Measurements from ENCODE around the gene HEPH. TPM values are rescaled to one million over a fixed set of nuclear protein-coding genes. Genes with fewer than 3 reads are reported as not detected.
"Not testable (repeated sequence)": the region's sequence is repeated elsewhere in the genome, so short reads cannot be mapped to it uniquely, and the experiment has no call there.

HEPH gene
- total and polyA plus RNA-seq, 5 donors from 2014 or later: not detected

DNA sequence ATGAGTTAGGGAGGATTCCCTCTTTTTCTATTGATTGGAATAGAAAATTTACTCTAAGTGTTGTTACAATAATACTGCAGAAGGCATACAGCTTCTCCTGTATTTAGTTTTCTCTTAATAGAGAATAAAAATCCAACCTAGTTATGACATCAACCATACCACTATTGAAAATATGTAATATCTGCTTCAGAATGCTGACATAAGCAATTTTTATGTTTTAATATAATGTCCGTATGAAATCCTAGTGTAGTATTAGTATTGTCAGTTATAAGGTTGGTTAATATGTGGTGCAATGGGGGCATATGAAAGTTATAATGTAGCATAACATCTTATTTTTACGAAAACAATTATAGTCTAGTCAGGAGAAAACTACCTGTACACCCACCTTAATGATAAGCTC, 68.2 kb downstream of the HEPH start:
- Histone ChIP-seq H3K27me3 (ENCODE audit: control insufficient read depth, insufficient read depth, low read length) (no peaks in the 10 kb centered on the region), H3K27ac (ENCODE audit: insufficient read depth, low read length, poor library complexity, severe bottlenecking) (no peak overlapping the region), H3K4me1 (ENCODE audit: control insufficient read depth, insufficient read depth, low read length, poor library complexity, severe bottlenecking) (no peaks in the 10 kb centered on the region), H3K9me3 (ENCODE audit: control insufficient read depth in 2 of 2, low read length in 2 of 2) (no peaks in the 10 kb centered on the region), H3K36me3 (ENCODE audit: control insufficient read depth, insufficient read depth, low read length) (no peaks in the 10 kb centered on the region), H3K4me3 (ENCODE audit: low read depth, low read length) (no peak overlapping the region)
- no peaks in the 10 kb centered on the region for H3K36me3 Mint-ChIP-seq
- ATAC-seq (ENCODE audit: low read depth in 2 of 2) (no peak), DNase-seq (no peak)
- H3K27ac Mint-ChIP-seq: no peak overlapping the region
- no peaks in the 10 kb centered on the region for H3K4me1 Mint-ChIP-seq
- no peaks in the 10 kb centered on the region for H3K27me3 Mint-ChIP-seq
- no peak overlapping the region for H3K4me3 Mint-ChIP-seq
- H3K9me3 Mint-ChIP-seq: peaks cover 0 to 6% (median 0%) of the 10 kb centered on the region in 7 donors

- H3K27me3 Mint-ChIP-seq: no peaks in the 10 kb centered on the region
- no peak overlapping the region for H3K4me3 Mint-ChIP-seq
- H3K9me3 Mint-ChIP-seq: peaks cover 0 to 3% (median 0%) of the 10 kb centered on the region in 7 donors
Observed at GRCh38 chrX:66233209-66233608, 69.2 kb downstream of the HEPH start.

GRCh38 chrX:66233904-66234303, 69.9 kb downstream of the HEPH start:
- H3K4me3 ChIP-seq (ENCODE audit: low read depth, low read length); ATAC-seq (ENCODE audit: low read depth in 2 of 2); H3K4me1 ChIP-seq (ENCODE audit: control insufficient read depth, insufficient read depth, low read length, poor library complexity, severe bottlenecking); H3K9me3 Mint-ChIP-seq; H3K36me3 Mint-ChIP-seq; H3K9me3 ChIP-seq (ENCODE audit: control insufficient read depth in 2 of 2, low read length in 2 of 2); H3K27ac ChIP-seq (ENCODE audit: insufficient read depth, low read length, poor library complexity, severe bottlenecking); H3K36me3 ChIP-seq (ENCODE audit: control insufficient read depth, insufficient read depth, low read length); H3K4me1 Mint-ChIP-seq; H3K27me3 Mint-ChIP-seq; H3K4me3 Mint-ChIP-seq; H3K27ac Mint-ChIP-seq; DNase-seq; H3K27me3 ChIP-seq (ENCODE audit: control insufficient read depth, insufficient read depth, low read length): not testable (repeated sequence)

More at GRCh38 chrX:66233209-66233608, 69.2 kb downstream of the HEPH start:
- Histone ChIP-seq H3K36me3 (ENCODE audit: control insufficient read depth, insufficient read depth, low read length) (no peaks in the 10 kb centered on the region), H3K4me1 (ENCODE audit: control insufficient read depth, insufficient read depth, low read length, poor library complexity, severe bottlenecking) (no peaks in the 10 kb centered on the region), H3K9me3 (ENCODE audit: control insufficient read depth in 2 of 2, low read length in 2 of 2) (no peaks in the 10 kb centered on the region), H3K27me3 (ENCODE audit: control insufficient read depth, insufficient read depth, low read length) (no peaks in the 10 kb centered on the region), H3K4me3 (ENCODE audit: low read depth, low read length) (no peak overlapping the region), H3K27ac (ENCODE audit: insufficient read depth, low read length, poor library complexity, severe bottlenecking) (no peak overlapping the region)
- no peak for ATAC-seq (ENCODE audit: low read depth in 2 of 2)
- no peak for DNase-seq
- Mint-ChIP-seq H3K36me3 (no peaks in the 10 kb centered on the region), H3K27ac (no peak overlapping the region), H3K4me1 (no peaks in the 10 kb centered on the region)

- Mint-ChIP-seq H3K4me3 (no peak overlapping the region), H3K27me3 (peaks cover 14% of the 10 kb centered on the region), H3K4me1 (no peaks in the 10 kb centered on the region), H3K9me3 (peaks cover 0 to 11% (median 3%) of the 10 kb centered on the region in 7 donors), H3K27ac (no peak overlapping the region), H3K36me3 (no peaks in the 10 kb centered on the region)
- ATAC-seq (ENCODE audit: low read depth in 2 of 2) (no peak), DNase-seq (no peak)
- Histone ChIP-seq H3K27me3 (ENCODE audit: control insufficient read depth, insufficient read depth, low read length) (no peaks in the 10 kb centered on the region), H3K27ac (ENCODE audit: insufficient read depth, low read length, poor library complexity, severe bottlenecking) (no peak overlapping the region), H3K4me1 (ENCODE audit: control insufficient read depth, insufficient read depth, low read length, poor library complexity, severe bottlenecking) (no peaks in the 10 kb centered on the region), H3K4me3 (ENCODE audit: low read depth, low read length) (no peak overlapping the region), H3K36me3 (ENCODE audit: control insufficient read depth, insufficient read depth, low read length) (no peaks in the 10 kb centered on the region), H3K9me3 (ENCODE audit: control insufficient read depth in 2 of 2, low read length in 2 of 2) (no peaks in the 10 kb centered on the region)
Observed at GRCh38 chrX:66255359-66255967, 91.4 kb downstream of the HEPH start.

DNA sequence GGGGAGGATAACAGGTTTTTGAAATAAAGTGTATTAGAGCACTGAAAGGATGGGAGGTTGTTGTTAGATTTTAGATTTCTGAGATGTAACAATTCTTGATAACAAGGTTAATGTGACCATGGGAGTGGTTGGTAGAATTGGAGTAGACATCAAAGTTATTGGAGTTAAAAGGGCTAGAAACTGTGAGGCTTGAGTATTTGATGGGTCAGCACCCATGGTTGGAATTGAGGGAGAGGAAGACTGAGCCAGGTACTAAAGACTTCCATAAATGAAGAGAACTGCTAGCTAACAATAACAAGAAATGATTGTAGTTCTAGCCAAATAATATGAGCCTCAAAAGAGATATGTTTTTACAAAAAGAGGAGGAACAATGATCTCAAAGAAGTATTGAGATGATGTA, 98.8 kb downstream of the HEPH start:
- Mint-ChIP-seq H3K9me3 (peaks cover 0 to 3% (median 0%) of the 10 kb centered on the region in 7 donors), H3K27me3 (peaks cover 4% of the 10 kb centered on the region), H3K4me1 (no peaks in the 10 kb centered on the region), H3K27ac (no peak overlapping the region), H3K4me3 (no peak overlapping the region), H3K36me3 (no peaks in the 10 kb centered on the region)
- DNase-seq (no peak), ATAC-seq (ENCODE audit: low read depth in 2 of 2) (no peak)
- Histone ChIP-seq H3K9me3 (ENCODE audit: control insufficient read depth in 2 of 2, low read length in 2 of 2) (no peaks in the 10 kb centered on the region), H3K27me3 (ENCODE audit: control insufficient read depth, insufficient read depth, low read length) (no peaks in the 10 kb centered on the region), H3K4me1 (ENCODE audit: control insufficient read depth, insufficient read depth, low read length, poor library complexity, severe bottlenecking) (no peaks in the 10 kb centered on the region), H3K36me3 (ENCODE audit: control insufficient read depth, insufficient read depth, low read length) (no peaks in the 10 kb centered on the region), H3K27ac (ENCODE audit: insufficient read depth, low read length, poor library complexity, severe bottlenecking) (no peak overlapping the region), H3K4me3 (ENCODE audit: low read depth, low read length) (no peak overlapping the region)

Other genes with a start within 250 kb of the HEPH start
- not detected for gene VSIG4, start 124.2 kb upstream of the HEPH start, total RNA-seq
- not detected for gene VSIG4, start 124.2 kb upstream of the HEPH start, polyA plus RNA-seq

Data from CD4-positive, CD25-positive, alpha-beta regulatory T cell (primary cell).